H1 (cell line): ENCODE results near the gene WSCD1. TPM values are rescaled to one million over a fixed set of nuclear protein-coding genes. Genes with fewer than 3 reads are reported as not detected.

ENCODE experiments used
- TAF1 ChIP-seq: IDR thresholded peaks from 2 replicates; pipeline ENCODE4 v1.6.1; 2011; ENCODE audit warnings: mild to moderate bottlenecking, low read depth, low read length
- polyA plus RNA-seq, 7 experiments: library from polyadenylated mRNA; depleted of rRNA in 3 of 7; stranded (reverse) in 5 of 7; unstranded in 2 of 7; fragments of >200 nt in 5 of 7; fragments of 200-250 nt in 2 of 7; gene quantifications; 1 replicate in 5 of 7; 2 replicates in 1 of 7; 4 replicates in 1 of 7; pipeline versions ENCODE4 v1.2.1 to v1.2.3, GENCODE V29; 2011 to 2013; ENCODE audit warnings: missing spikeins in 2 of 7, mixed read lengths in 2 of 7
- total RNA-seq: library from RNA; stranded (reverse); fragmentation: NEBNext Ultra II Directional; extraction: Animal tissue kit (Norgen Biotek cat#: 25700); gene quantifications from 2 replicates; pipeline ENCODE4 v1.2.1, GENCODE V29; 2021
- TF ChIP-seq, protein P1 (sequence below), 3 experiments: IDR thresholded peaks; 1 replicate in 2 of 3; 2 replicates in 1 of 3; pipeline versions ENCODE4 v1.5.1 to v1.6.1; 2011; ENCODE audit warnings: low read length in 3 of 3, mild to moderate bottlenecking in 3 of 3, inconsistent platforms in 2 of 3, low read depth in 1 of 3, moderate library complexity in 1 of 3; ENCODE audit not compliant: insufficient read depth in 1 of 3; ENCODE audit errors: control extremely low read depth in 1 of 3

The WSCD1 gene
- total and polyA plus RNA-seq, 2 of the 8 experiments (the other 6 are each of a cell fraction or from before 2014, with no cell fraction given): 21.9 to 39.0 TPM

GRCh38 chr17:6124856-6125255 lies 54.7 kb downstream of the WSCD1 start (continued):
- no peak for TF ChIP-seq TAF1
- TF ChIP-seq, protein P1, sequence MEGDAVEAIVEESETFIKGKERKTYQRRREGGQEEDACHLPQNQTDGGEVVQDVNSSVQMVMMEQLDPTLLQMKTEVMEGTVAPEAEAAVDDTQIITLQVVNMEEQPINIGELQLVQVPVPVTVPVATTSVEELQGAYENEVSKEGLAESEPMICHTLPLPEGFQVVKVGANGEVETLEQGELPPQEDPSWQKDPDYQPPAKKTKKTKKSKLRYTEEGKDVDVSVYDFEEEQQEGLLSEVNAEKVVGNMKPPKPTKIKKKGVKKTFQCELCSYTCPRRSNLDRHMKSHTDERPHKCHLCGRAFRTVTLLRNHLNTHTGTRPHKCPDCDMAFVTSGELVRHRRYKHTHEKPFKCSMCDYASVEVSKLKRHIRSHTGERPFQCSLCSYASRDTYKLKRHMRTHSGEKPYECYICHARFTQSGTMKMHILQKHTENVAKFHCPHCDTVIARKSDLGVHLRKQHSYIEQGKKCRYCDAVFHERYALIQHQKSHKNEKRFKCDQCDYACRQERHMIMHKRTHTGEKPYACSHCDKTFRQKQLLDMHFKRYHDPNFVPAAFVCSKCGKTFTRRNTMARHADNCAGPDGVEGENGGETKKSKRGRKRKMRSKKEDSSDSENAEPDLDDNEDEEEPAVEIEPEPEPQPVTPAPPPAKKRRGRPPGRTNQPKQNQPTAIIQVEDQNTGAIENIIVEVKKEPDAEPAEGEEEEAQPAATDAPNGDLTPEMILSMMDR (IDR thresholded peaks at IDR 0.05; ENCODE audit: control extremely low read depth in 1 of 3, insufficient read depth in 1 of 3, low read depth in 1 of 3, low read length in 3 of 3): no peak
